SK-N-SH (cell line): ENCODE results near the gene GPS2.

ENCODE experiments used
- CTCF ChIP-seq: fragments of 200-600 bp; sonication (generic); IDR thresholded peaks from 2 replicates; pipeline ENCODE4 v1.6.1; 2017; ENCODE audit warnings: antibody characterized with exemption, mild to moderate bottlenecking, moderate library complexity
- USF1 ChIP-seq: IDR thresholded peaks from 2 replicates; pipeline ENCODE4 v1.4.0; 2012; ENCODE audit warnings: low read depth, borderline replicate concordance

- no peak for TF ChIP-seq USF1
- peak; percentile 72 for TF ChIP-seq CTCF
Observed at GRCh38 chr17:7280519-7281073, 34.6 kb downstream of the GPS2 start.
